Vagina (tissue), 2 donors: ENCODE measurements around the gene OSTN. TPM values are rescaled to one million over a fixed set of nuclear protein-coding genes. Genes with fewer than 3 reads are reported as not detected.

Experiments
- DNase-seq, 2 donors: peaks; one replicate each; pipeline ENCODE4 v3.0.0-alpha.2; 2017; ENCODE audit errors: extremely low spot score in 2 of 2
- H3K27ac ChIP-seq: fragments of 200-600 bp; sonication (generic); one replicate; pipeline ENCODE4 v1.5.1; 2019
- H3K27me3 ChIP-seq: fragments of 200-600 bp; sonication (generic); one replicate; pipeline ENCODE4 v1.5.1; 2019
- H3K36me3 ChIP-seq, 2 donors: fragments of 200-600 bp; sonication (generic); one replicate each; pipeline ENCODE4 v1.5.1; 2017 to 2019
- H3K4me1 ChIP-seq: fragments of 200-600 bp; sonication (generic); one replicate; pipeline ENCODE4 v1.5.1; 2019
- H3K4me3 ChIP-seq, 2 donors: fragments of 200-600 bp; sonication (generic); 1 replicate in 1 of 2; 2 replicates in 1 of 2; pipeline ENCODE4 v1.5.1; 2016 to 2019
- H3K9me3 ChIP-seq: fragments of 200-600 bp; sonication (generic); one replicate; pipeline ENCODE4 v1.5.1; 2019
- POLR2A ChIP-seq, 2 donors: fragments of 450-650 bp; IDR thresholded peaks; one replicate each; pipeline ENCODE4 v1.6.1; 2017; ENCODE audit warnings: antibody characterized with exemption in 2 of 2, mild to moderate bottlenecking in 2 of 2, moderate library complexity in 2 of 2
- POLR2AphosphoS5 ChIP-seq, 2 donors: sonication (generic); formaldehyde crosslinking; IDR thresholded peaks; one replicate each; pipeline ENCODE4 v1.9.0; 2017; ENCODE audit warnings: antibody characterized with exemption in 2 of 2, mild to moderate bottlenecking in 2 of 2, low read depth in 1 of 2; ENCODE audit not compliant: insufficient read depth in 1 of 2
- intact Hi-C: fragments of 100-400 bp; cut with DNase I; formaldehyde crosslinking; loops from one replicate; pipeline ENCODE4 v1.15.1; 2023
- total RNA-seq: library from RNA; depleted of rRNA; stranded (reverse); fragments of >200 nt; gene quantifications from one replicate; pipeline ENCODE4 v1.2.3, GENCODE V29; 2016
- TF ChIP-seq, protein P1 (sequence below), 3 experiments: fragments of 450-650 bp in 2 of 3; fragments of 200-600 bp in 1 of 3; sonication (generic) in 1 of 3; IDR thresholded peaks; one replicate each; pipeline ENCODE4 v1.5.1; 2017 to 2019; ENCODE audit warnings: antibody characterized with exemption in 3 of 3, mild to moderate bottlenecking in 2 of 3, moderate library complexity in 2 of 3

OSTN gene
- total RNA-seq, 1 donor from 2014 or later: not detected

DNA sequence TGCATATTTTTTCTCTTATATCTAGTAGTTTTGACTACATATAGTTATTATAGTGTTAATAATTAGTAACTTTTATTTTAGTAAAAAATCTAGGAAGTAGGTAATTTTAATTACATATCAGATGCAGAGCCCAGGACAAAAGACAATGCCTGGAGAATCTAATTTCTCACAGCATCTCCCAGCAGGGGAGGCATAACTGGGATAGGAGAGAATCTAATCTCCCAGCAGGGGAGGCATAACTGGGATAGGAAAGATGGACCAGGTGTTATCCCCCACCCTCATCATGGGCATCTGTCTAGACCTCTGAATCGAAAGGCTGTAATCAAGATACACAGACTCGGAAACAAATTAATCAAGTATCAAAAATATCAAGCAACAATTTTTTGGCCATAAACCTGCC lies 58.2 kb downstream of the OSTN start:
- no peaks in the 10 kb centered on the region for H3K9me3 ChIP-seq
- no peaks in the 10 kb centered on the region for H3K27me3 ChIP-seq
- TF ChIP-seq, protein P1, sequence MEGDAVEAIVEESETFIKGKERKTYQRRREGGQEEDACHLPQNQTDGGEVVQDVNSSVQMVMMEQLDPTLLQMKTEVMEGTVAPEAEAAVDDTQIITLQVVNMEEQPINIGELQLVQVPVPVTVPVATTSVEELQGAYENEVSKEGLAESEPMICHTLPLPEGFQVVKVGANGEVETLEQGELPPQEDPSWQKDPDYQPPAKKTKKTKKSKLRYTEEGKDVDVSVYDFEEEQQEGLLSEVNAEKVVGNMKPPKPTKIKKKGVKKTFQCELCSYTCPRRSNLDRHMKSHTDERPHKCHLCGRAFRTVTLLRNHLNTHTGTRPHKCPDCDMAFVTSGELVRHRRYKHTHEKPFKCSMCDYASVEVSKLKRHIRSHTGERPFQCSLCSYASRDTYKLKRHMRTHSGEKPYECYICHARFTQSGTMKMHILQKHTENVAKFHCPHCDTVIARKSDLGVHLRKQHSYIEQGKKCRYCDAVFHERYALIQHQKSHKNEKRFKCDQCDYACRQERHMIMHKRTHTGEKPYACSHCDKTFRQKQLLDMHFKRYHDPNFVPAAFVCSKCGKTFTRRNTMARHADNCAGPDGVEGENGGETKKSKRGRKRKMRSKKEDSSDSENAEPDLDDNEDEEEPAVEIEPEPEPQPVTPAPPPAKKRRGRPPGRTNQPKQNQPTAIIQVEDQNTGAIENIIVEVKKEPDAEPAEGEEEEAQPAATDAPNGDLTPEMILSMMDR (IDR thresholded peaks at IDR 0.05): no peak
- no peak for TF ChIP-seq POLR2A (IDR thresholded peaks at IDR 0.05)
- no peak for TF ChIP-seq POLR2AphosphoS5 (IDR thresholded peaks at IDR 0.05; ENCODE audit: insufficient read depth in 1 of 2, low read depth in 1 of 2)
- DNase-seq: no peak
- intact Hi-C loops: no loop called here
- no peak overlapping the region for H3K27ac ChIP-seq
- no peaks in the 10 kb centered on the region for H3K4me1 ChIP-seq
- H3K4me3 ChIP-seq: no peak overlapping the region
- no peaks in the 10 kb centered on the region for H3K36me3 ChIP-seq

DNA sequence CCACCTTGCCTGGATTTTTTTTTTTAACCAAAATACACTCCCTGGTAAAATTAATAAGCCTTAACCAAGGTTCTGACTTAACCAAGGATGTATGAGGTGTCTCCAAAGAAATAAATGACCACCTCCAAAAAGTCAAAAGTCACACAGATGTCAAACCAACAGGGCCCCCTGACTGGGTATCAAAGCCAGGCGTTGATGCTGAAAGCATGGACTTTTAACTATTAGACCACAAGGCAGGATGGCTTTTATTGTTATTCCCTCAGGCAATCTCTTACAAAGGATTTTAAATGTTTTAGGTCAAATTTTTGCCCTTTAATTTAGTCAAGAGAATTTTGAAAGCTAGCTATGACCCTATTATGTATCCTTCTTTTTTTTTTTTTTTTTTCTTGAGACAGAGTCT lies 60.4 kb downstream of the OSTN start:
- Histone ChIP-seq H3K9me3 (no peaks in the 10 kb centered on the region), H3K4me1 (no peaks in the 10 kb centered on the region), H3K27me3 (no peaks in the 10 kb centered on the region), H3K4me3 (no peak overlapping the region), H3K27ac (no peak overlapping the region), H3K36me3 (no peaks in the 10 kb centered on the region)
- intact Hi-C loops: no loop called here
- TF ChIP-seq, protein P1 (IDR thresholded peaks at IDR 0.05): no peak
- TF ChIP-seq POLR2A (IDR thresholded peaks at IDR 0.05): no peak
- TF ChIP-seq POLR2AphosphoS5 (IDR thresholded peaks at IDR 0.05; ENCODE audit: insufficient read depth in 1 of 2, low read depth in 1 of 2): no peak
- no peak for DNase-seq

DNA sequence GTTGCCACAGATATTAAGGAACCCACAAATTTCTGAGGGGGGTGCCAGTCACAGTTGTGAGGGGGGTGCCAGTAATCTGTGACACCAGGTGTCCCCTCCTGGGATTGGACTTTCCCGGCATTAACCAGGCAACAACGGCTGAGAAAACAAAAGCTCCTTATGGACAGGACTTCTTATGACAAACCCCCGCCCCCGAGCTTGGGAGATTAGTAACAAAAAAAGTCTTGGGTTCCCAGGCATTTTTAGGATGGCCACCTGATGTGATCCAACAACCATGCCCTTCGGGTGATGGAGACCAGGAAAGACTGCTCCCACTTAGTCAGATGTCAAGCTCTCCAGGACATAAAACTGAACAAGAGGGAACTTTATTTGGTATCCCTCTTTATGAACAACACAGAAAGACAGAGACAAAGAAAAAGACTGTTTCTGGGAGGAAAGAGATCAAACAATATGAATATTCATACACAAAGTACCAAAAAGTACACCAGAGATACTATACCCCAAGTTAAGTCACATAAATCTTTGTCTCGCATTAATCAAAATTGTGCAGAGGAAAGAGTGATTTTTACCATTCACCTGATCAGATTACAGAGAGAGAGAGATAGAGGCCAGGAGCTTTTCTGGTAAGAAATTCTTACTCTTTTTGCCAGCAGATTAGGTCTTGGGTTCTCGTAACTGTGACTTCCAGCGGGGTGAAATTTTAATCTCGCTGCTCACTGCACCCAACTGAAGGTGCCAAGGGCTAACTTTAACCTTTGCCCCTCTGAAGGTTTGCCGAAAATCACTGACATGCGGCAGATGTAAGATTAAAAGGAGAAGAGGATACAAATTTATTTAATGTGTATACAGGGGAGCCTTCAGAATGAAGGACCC lies 61.6 kb downstream of the OSTN start:
- Histone ChIP-seq H3K9me3 (no peaks in the 10 kb centered on the region), H3K4me3 (no peak overlapping the region), H3K27ac (no peak overlapping the region), H3K36me3 (no peaks in the 10 kb centered on the region), H3K4me1 (no peaks in the 10 kb centered on the region), H3K27me3 (no peaks in the 10 kb centered on the region)
- TF ChIP-seq, protein P1 (IDR thresholded peaks at IDR 0.05): no peak
- TF ChIP-seq POLR2AphosphoS5 (IDR thresholded peaks at IDR 0.05; ENCODE audit: insufficient read depth in 1 of 2, low read depth in 1 of 2) (no peak), POLR2A (IDR thresholded peaks at IDR 0.05) (no peak)
- intact Hi-C loops: no loop called here
- no peak for DNase-seq

DNA sequence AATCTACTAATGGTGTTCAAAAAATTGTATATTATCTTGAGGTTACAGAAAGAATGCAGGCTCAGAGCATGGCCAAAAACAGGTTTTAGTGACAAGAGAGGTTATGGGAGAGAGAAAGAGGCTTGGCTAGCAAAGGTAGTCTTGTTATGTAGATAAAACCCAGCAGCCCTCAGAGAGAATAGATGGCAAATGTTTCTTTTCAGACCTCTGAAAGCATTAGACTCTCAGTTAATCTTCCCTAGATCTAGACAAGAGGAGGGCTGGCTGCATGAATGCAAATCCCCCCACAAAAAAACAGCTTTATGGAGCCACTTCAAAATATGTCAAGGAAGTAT lies 62.2 kb downstream of the OSTN start:
- no peak for DNase-seq
- H3K4me3 ChIP-seq: no peak overlapping the region
- H3K36me3 ChIP-seq: no peaks in the 10 kb centered on the region
- no peaks in the 10 kb centered on the region for H3K9me3 ChIP-seq
- H3K27ac ChIP-seq: no peak overlapping the region
- no peaks in the 10 kb centered on the region for H3K4me1 ChIP-seq
- no peaks in the 10 kb centered on the region for H3K27me3 ChIP-seq
- TF ChIP-seq, protein P1 (IDR thresholded peaks at IDR 0.05): no peak
- no peak for TF ChIP-seq POLR2A (IDR thresholded peaks at IDR 0.05)
- no peak for TF ChIP-seq POLR2AphosphoS5 (IDR thresholded peaks at IDR 0.05; ENCODE audit: insufficient read depth in 1 of 2, low read depth in 1 of 2)
- intact Hi-C loops: no loop called here

DNA sequence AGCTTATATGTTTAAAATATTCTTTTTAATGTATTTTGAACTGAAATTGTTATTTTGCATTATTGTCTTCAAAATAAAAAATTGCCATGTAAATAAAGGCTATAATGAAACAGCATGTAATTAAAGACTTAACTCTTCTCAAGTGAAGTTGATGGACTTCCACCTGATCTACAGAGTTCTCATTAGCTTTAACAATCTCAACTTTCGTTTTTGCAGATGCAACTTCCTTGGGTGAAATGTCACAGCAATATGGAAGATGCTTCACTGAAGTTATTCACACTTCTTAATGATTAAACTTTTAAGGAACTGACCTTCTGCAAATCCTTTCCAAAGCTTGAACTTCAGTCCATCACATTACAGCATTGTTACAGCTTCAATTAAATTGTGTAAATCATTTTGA lies 63.6 kb downstream of the OSTN start:
- no peaks in the 10 kb centered on the region for H3K27me3 ChIP-seq
- TF ChIP-seq POLR2AphosphoS5 (IDR thresholded peaks at IDR 0.05; ENCODE audit: insufficient read depth in 1 of 2, low read depth in 1 of 2) (no peak), POLR2A (IDR thresholded peaks at IDR 0.05) (no peak)
- TF ChIP-seq, protein P1 (IDR thresholded peaks at IDR 0.05): no peak
- no peaks in the 10 kb centered on the region for H3K4me1 ChIP-seq
- H3K36me3 ChIP-seq: no peaks in the 10 kb centered on the region
- H3K4me3 ChIP-seq: no peak overlapping the region
- H3K9me3 ChIP-seq: no peaks in the 10 kb centered on the region
- intact Hi-C loops: no loop called here
- no peak for DNase-seq
- no peak overlapping the region for H3K27ac ChIP-seq
